K562 (cell line): ENCODE results near the gene TBC1D17. TPM values are rescaled to one million over a fixed set of nuclear protein-coding genes. Genes with fewer than 3 reads are reported as not detected.

ENCODE experiments used
- BHLHE40 ChIP-seq: IDR thresholded peaks from 2 replicates; pipeline ENCODE4 v1.6.1; 2011; ENCODE audit warnings: low read length, improper control_type of control experiment
- CHD7 ChIP-seq: fragments of 200-600 bp; sonication (generic); IDR thresholded peaks from one replicate; pipeline ENCODE4 v1.6.1; 2012; ENCODE audit warnings: mild to moderate bottlenecking, low read depth, low read length, inconsistent platforms
- COPS2 ChIP-seq: fragments of 450-650 bp; conservative IDR thresholded peaks from 2 replicates; pipeline ENCODE4 v1.6.1; 2016; ENCODE audit warnings: mild to moderate bottlenecking, moderate library complexity
- CSDE1 ChIP-seq, 2 experiments: fragments of 450-650 bp; IDR thresholded peaks; 2 replicates each; pipeline ENCODE4 v1.6.1; 2016; ENCODE audit warnings: mild to moderate bottlenecking in 1 of 2
- DPF2 ChIP-seq: fragments of 450-650 bp; IDR thresholded peaks from 2 replicates; pipeline ENCODE4 v1.6.1; 2016
- ELF2 ChIP-seq: fragments of 250-450 bp; sonication (Bioruptor Pico); IDR thresholded peaks from 2 replicates; pipeline ENCODE4 v1.5.0; 2021; ENCODE audit warnings: mild to moderate bottlenecking
- EP300 ChIP-seq: IDR thresholded peaks from 2 replicates; pipeline ENCODE4 v1.6.1; 2012; ENCODE audit warnings: low read length, improper control_type of control experiment
- GABPB1 ChIP-seq: sonication (generic); formaldehyde crosslinking; IDR thresholded peaks from 2 replicates; pipeline ENCODE4 v1.8.0; 2022; ENCODE audit warnings: mild to moderate bottlenecking, missing genetic modification reagents
- HCFC1 ChIP-seq: IDR thresholded peaks from 2 replicates; pipeline ENCODE4 v1.6.1; 2012; ENCODE audit warnings: low read depth, low read length, improper control_type of control experiment
- HDAC2 ChIP-seq: fragments of 450-650 bp; IDR thresholded peaks from 2 replicates; pipeline ENCODE4 v1.6.1; 2016; ENCODE audit warnings: mild to moderate bottlenecking
- HINFP ChIP-seq: fragments of 450-650 bp; conservative IDR thresholded peaks from 2 replicates; pipeline ENCODE4 v1.6.1; 2016; ENCODE audit warnings: missing genetic modification characterization, low read depth, mild to moderate bottlenecking, control low read depth, missing compliant biosample characterization
- HLTF ChIP-seq: fragments of 450-650 bp; IDR thresholded peaks from 2 replicates; pipeline ENCODE4 v1.6.1; 2016
- JUND ChIP-seq, 2 experiments: IDR thresholded peaks; 2 replicates in 1 of 2; 3 replicates in 1 of 2; pipeline ENCODE4 v1.6.1; 2011; ENCODE audit warnings: borderline replicate concordance in 2 of 2, low read depth in 2 of 2, low read length in 2 of 2, improper control_type of control experiment in 1 of 2, missing biosample characterization in 1 of 2, missing genetic modification characterization in 1 of 2, missing genetic modification reagents in 1 of 2
- NR1H2 ChIP-seq: sonication (generic); formaldehyde crosslinking; IDR thresholded peaks from 2 replicates; pipeline ENCODE4 v1.4.0; 2020; ENCODE audit warnings: mild to moderate bottlenecking, missing genetic modification reagents
- NRF1 ChIP-seq, 2 experiments: fragments of 450-650 bp; IDR thresholded peaks in 1 of 2; conservative IDR thresholded peaks in 1 of 2; 2 replicates each; pipeline ENCODE4 v1.6.1; 2014; ENCODE audit warnings: mild to moderate bottlenecking in 2 of 2
- ZNF780A ChIP-seq: fragments of 250-450 bp; sonication (Bioruptor Pico); IDR thresholded peaks from 2 replicates; pipeline ENCODE4 v1.5.0; 2021; ENCODE audit warnings: mild to moderate bottlenecking
- polyA plus RNA-seq, 8 experiments: library from polyadenylated mRNA; depleted of rRNA in 4 of 8; stranded (reverse) in 5 of 8; unstranded in 3 of 8; fragments of >200 nt; fragmentation: Nextera tagmentation in 2 of 8; fragmentation: Illumina TruSeq in 1 of 8; extraction: Ambion mirVana in 2 of 8; extraction: Trizol in 1 of 8; gene quantifications; 2 replicates each; pipeline versions ENCODE4 v1.2.1 to v1.2.3, GENCODE V29; 2011 to 2014; ENCODE audit warnings: inconsistent platforms in 1 of 8, missing spikeins in 1 of 8
- total RNA-seq, 7 experiments: library from RNA; depleted of rRNA in 6 of 7; stranded (reverse); fragments of >200 nt in 6 of 7; fragmentation: Illumina TruSeq in 2 of 7; extraction: Trizol in 2 of 7; gene quantifications; 2 replicates each; pipeline versions ENCODE4 v1.2.1 to v1.2.3, GENCODE V29; 2011 to 2021; ENCODE audit warnings: low replicate concordance in 1 of 7

TBC1D17 gene
- total and polyA plus RNA-seq, 9 of the 15 experiments (the other 6 are each of a cell fraction or from before 2014, with no cell fraction given), result 0.42 to 16.0 (median 3.8) TPM

GRCh38 chr19:49869484-49870308 lies 7.8 kb upstream of the TBC1D17 start (continued):
- TF ChIP-seq HINFP (no peak), ELF2 (CRISPR knock-in tag) (peak; percentile 47; the same call in 1 of the 2 replicates), HCFC1 (peak; percentile 58), COPS2 (no peak), ZNF780A (CRISPR knock-in tag) (no peak), NR1H2 (no peak), EP300 (no peak), BHLHE40 (peak; percentile 61), HLTF (peak; percentile 13; the same call in 1 of the 2 replicates), GABPB1 (peak; percentile 26; the same call in 1 of the 2 replicates), NRF1 (conservative IDR thresholded peaks at IDR 0.05 in 1 of 2, IDR thresholded peaks at IDR 0.05 in 1 of 2) (peak; percentile 95 to 96), CSDE1 (IDR thresholded peaks at IDR 0.05) (no peak), HDAC2 (no peak), DPF2 (no peak; the same call in 1 of the 2 replicates), CHD7 (no peak), JUND (IDR thresholded peaks at IDR 0.05; ENCODE audit: borderline replicate concordance, low read depth, low read length) (0 out of 2 replicates have a peak, but pooled peaks have one; percentile 22), JUND (tag; IDR thresholded peaks at IDR 0.05; ENCODE audit: borderline replicate concordance, low read depth, low read length) (no peak; the same call in 2 of the 3 replicates)
